Subcutaneous adipose tissue (tissue), 4 donors: ENCODE results near the gene MAMLD1. TPM values are rescaled to one million over a fixed set of nuclear protein-coding genes. Genes with fewer than 3 reads are reported as not detected.

Experiments used
- total RNA-seq, 4 donors: library from RNA; depleted of rRNA; stranded (reverse); fragments of >200 nt; gene quantifications; one replicate each; pipeline ENCODE4 v1.1.0, GENCODE V29; 2016
- TF ChIP-seq, protein P1 (sequence below): fragments of 450-650 bp; IDR thresholded peaks from one replicate; pipeline ENCODE4 v1.5.1; 2016; ENCODE audit warnings: low read depth, mild to moderate bottlenecking, control low read depth, antibody characterized with exemption, moderate library complexity

The MAMLD1 gene
- total RNA-seq, 4 donors from 2014 or later = 5.5 to 11.7 (median 8.5) TPM

DNA sequence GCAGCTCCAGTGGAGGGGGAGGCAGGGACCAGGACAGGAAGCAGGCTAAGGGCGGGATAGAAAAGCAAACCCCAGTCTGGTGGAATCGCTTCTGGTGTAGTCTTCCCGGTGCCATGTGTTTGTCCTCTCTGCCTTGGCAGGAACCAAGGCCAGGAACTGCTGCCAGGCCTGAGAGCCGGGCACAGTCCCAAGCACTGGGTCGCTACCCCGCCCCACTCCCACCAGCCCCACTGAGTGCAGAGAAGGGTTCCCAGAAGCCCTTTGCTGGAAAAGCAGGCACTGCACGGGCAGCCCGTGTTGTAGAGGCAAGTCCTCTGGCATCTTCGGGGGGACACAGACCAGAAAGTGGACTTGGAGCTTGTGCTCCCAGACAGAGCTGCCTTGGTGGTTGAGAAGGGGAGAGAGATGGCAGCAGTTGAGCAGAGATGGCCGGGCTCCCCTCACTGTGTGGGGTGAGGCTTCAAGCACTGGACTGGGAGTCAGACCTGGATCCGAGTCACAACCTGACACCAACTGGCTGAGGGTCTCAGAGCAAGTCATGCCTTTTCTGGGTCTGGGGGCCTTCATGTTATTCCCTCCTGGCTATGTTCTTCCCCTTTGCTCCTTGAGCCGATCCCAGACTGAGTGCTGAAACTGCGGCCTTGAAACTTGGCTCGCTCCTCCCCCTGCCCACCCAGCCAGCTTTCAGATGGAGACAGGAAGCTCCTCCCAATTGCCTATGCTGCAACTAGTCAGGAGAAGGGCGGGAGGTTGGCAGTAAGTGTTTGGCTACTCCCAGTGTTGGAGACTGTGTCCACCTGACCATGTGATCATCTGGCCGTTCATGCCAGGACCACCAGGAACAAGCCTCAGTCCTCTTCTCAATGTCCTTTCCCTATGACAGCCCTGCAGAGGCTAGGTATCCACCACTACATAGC, 145.6 kb downstream of the MAMLD1 start:
- TF ChIP-seq, protein P1, sequence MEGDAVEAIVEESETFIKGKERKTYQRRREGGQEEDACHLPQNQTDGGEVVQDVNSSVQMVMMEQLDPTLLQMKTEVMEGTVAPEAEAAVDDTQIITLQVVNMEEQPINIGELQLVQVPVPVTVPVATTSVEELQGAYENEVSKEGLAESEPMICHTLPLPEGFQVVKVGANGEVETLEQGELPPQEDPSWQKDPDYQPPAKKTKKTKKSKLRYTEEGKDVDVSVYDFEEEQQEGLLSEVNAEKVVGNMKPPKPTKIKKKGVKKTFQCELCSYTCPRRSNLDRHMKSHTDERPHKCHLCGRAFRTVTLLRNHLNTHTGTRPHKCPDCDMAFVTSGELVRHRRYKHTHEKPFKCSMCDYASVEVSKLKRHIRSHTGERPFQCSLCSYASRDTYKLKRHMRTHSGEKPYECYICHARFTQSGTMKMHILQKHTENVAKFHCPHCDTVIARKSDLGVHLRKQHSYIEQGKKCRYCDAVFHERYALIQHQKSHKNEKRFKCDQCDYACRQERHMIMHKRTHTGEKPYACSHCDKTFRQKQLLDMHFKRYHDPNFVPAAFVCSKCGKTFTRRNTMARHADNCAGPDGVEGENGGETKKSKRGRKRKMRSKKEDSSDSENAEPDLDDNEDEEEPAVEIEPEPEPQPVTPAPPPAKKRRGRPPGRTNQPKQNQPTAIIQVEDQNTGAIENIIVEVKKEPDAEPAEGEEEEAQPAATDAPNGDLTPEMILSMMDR = no peak

DNA sequence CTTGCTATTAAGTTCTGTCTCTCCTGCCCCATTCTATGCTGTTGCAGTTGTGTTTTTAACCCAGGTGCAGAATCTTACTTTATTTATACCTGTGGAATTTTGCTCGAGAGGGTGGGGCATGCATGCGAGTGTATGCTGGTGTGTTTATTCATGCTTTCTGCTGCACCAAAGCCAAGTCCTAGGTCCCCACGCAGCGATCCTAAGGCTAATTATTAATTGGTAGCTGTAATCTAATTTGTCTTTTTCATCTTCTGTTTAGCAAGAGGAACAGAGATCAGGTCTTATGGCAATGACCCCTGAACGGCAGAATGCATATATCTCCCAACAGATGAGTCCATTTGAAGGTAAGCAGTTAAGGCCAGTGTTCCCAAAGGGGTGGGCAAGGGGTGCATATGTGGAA, 146.6 kb downstream of the MAMLD1 start:
- TF ChIP-seq, protein P1 = no peak

DNA sequence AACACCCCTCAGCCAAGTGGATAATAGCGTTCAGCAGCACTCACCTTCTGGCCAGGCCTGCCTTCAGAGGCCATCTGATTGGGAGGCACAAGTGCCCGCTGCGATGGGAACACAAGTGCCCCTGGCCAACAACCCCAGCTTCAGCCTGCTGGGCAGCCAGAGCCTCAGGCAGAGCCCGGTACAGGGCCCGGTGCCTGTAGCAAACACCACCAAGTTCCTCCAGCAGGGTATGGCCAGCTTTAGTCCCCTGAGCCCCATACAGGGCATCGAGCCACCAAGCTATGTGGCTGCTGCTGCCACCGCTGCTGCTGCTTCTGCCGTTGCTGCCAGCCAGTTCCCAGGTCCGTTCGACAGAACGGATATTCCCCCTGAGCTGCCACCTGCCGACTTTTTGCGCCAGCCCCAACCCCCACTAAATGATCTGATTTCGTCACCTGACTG, 149.4 kb downstream of the MAMLD1 start:
- TF ChIP-seq, protein P1 = no peak

DNA sequence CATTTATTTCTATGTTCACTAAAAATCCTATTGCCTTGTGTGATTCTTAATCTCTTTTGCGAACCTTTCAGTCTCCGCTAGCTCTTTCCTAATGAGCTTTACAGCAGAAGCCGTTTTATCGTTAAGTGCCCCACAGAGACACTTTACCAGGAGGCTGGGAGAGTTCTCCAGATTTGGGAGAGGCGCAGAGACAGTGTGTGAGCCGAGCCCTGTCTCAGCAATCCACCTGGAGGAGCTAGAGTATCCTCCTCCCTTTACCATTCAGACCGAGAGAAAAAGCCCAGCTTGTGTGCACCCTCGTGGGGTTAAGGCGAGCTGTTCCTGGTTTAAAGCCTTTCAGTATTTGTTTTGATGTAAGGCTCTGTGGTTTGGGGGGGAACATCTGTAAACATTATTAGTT, 150.4 kb downstream of the MAMLD1 start:
- TF ChIP-seq, protein P1 = no peak

DNA sequence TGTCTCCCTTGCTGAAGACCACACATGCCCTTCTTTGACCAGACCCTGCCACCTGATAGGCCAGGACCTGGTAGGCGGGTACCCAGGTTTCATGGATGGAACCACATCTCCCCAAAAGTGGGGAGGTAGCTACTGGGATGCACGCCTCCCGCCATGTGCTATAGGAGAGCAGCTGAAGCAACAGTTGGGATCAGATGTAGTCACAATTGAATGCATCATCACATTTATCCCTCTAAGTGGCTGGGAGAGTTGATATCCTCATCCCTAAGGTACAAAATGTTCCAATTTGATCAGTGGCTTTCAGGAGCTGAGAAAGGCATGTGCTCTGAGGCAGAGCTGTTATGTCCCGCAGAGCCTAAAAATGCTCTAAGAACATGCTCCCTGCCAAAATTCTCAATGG, 151.3 kb downstream of the MAMLD1 start:
- TF ChIP-seq, protein P1 = no peak

DNA sequence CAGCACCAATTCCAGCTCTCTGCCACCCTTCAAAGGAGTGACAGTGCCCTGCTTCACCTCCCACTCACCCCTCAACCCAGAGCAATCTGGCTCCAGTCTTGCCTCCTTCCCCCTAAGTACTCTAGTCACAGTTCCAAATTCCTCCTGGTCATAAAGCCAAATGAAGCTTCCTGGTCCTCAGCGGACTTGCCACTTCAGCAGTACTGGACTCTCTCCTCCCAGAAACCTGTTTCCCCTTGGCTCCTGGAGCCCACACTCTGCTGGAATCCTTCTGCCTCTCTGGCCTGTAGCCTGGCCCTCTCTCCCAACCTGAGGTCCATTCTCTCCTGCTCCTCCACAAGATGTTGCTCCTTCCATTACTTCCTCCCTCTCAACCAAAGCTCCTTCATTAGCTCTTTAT, 152.7 kb downstream of the MAMLD1 start:
- TF ChIP-seq, protein P1 = no peak

DNA sequence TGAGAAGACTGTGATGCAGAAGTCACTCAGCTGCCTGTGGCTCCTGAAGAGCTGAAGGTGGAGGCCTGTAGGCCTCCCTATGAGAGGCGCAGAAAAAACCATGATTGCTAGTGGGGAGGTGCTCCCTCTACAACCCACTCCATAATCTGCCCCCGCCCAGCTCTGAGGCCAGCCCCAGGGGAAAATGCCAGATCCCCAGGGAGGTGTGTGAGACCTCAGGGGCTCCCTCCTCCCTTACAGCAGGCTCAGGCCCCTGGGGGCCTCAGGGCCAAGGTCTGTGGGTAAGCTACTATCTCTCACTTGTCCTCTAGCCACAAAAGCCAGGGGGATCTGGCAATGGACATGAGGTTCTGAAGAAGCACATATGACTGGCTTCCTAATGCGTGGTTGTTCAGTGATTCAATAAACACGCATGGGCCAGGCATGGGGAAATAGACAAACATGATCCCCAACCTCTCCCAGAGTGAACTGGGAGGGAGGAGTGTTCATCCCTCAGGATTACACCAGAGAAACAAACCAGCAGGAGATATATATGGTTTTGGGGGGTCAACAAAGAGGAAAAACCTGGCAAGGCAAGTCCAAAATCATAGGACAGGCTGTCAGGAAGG, 154.3 kb downstream of the MAMLD1 start:
- TF ChIP-seq, protein P1 = no peak
